IMR-90 (cell line): ENCODE data around the gene SFTPB. TPM values are rescaled to one million over a fixed set of nuclear protein-coding genes. Genes with fewer than 3 reads are reported as not detected.

ENCODE experiments used
- ATAC-seq: fragments of 200-7000 bp; cut with Tn5 transposase; 2 replicates; pipeline ENCODE4 v1.9.1; 2020; ENCODE audit warnings: low read depth, mild to moderate bottlenecking, moderate library complexity
- BruUV-seq: library from RNA; stranded (reverse); fragments of 400-500 nt; replicated peaks from 2 replicates; lab custom pipeline; 2021; lab: Mats Ljungman, UMichigan
- CTCF ChIA-PET: fragments of 300-600 bp; formaldehyde crosslinking; extraction: SDS; loops from one replicate; lab custom pipeline; 2021; ENCODE audit warnings: antibody characterized with exemption; lab: Yijun Ruan, JAX
- POLR2A ChIA-PET: fragments of 300-600 bp; sonication (Branson Sonifier 250); formaldehyde crosslinking; loops from one replicate; lab custom pipeline; 2022; ENCODE audit warnings: antibody characterized with exemption; ENCODE audit not compliant: unreplicated experiment; lab: Charles Lee
- DNase-seq: peaks from one replicate; pipeline ENCODE4 v3.0.0; 2013
- H2AFZ ChIP-seq: replicated peaks from 2 replicates; pipeline ENCODE3; 2013; ENCODE audit warnings: low read length, mild to moderate bottlenecking; ENCODE audit not compliant: poor library complexity
- H2AK5ac ChIP-seq: 2 replicates; pipeline ENCODE4 v1.6.1; 2013; ENCODE audit warnings: low read depth, low read length, inconsistent platforms
- H2AK9ac ChIP-seq: replicated peaks from 2 replicates; pipeline ENCODE3; 2013; ENCODE audit warnings: mild to moderate bottlenecking, low read depth, low read length, moderate library complexity; ENCODE audit not compliant: poor library complexity
- H2BK120ac ChIP-seq: 2 replicates; pipeline ENCODE4 v1.6.1; 2013; ENCODE audit warnings: low read depth, low read length, inconsistent platforms
- H2BK15ac ChIP-seq: 3 replicates; pipeline ENCODE4 v1.6.1; 2013; ENCODE audit warnings: low read depth, low read length, inconsistent platforms
- H2BK20ac ChIP-seq: 2 replicates; pipeline ENCODE4 v1.6.1; 2013; ENCODE audit warnings: low read depth, mild to moderate bottlenecking, inconsistent platforms, low read length, moderate library complexity
- H2BK5ac ChIP-seq: 2 replicates; pipeline ENCODE4 v1.6.1; 2013; ENCODE audit warnings: mild to moderate bottlenecking, low read depth, low read length, inconsistent platforms; ENCODE audit not compliant: poor library complexity, severe bottlenecking
- H3K14ac ChIP-seq: replicated peaks from 2 replicates; pipeline ENCODE4 v1.6.1; 2013; ENCODE audit warnings: low read depth, low read length, inconsistent platforms
- H3K18ac ChIP-seq: 2 replicates; pipeline ENCODE4 v1.6.1; 2013; ENCODE audit warnings: low read depth, low read length, control low read depth
- H3K23ac ChIP-seq: 2 replicates; pipeline ENCODE4 v1.6.1; 2013; ENCODE audit warnings: low read depth, low read length, inconsistent platforms
- H3K27ac ChIP-seq: 2 replicates; pipeline ENCODE4 v1.5.1; 2013; ENCODE audit warnings: mild to moderate bottlenecking, control low read depth, low read length; ENCODE audit not compliant: insufficient read depth
- H3K27me3 ChIP-seq: 2 replicates; pipeline ENCODE4 v1.6.1; 2013; ENCODE audit warnings: low read length; ENCODE audit not compliant: control insufficient read depth, insufficient read depth
- H3K36me3 ChIP-seq: 2 replicates; pipeline ENCODE4 v1.6.1; 2013; ENCODE audit warnings: low read length, mixed read lengths; ENCODE audit not compliant: control insufficient read depth, insufficient read depth
- H3K4ac ChIP-seq: 2 replicates; pipeline ENCODE4 v1.6.1; 2013; ENCODE audit warnings: low read depth, low read length, inconsistent platforms
- H3K4me1 ChIP-seq: 2 replicates; pipeline ENCODE4 v1.6.1; 2013; ENCODE audit warnings: low read length, mixed read lengths; ENCODE audit not compliant: control insufficient read depth, insufficient read depth
- H3K4me2 ChIP-seq: 2 replicates; pipeline ENCODE4 v1.6.1; 2013; ENCODE audit warnings: low read depth, mild to moderate bottlenecking, control low read depth, low read length, moderate library complexity
- H3K4me3 ChIP-seq: 2 replicates; pipeline ENCODE4 v1.5.1; 2013; ENCODE audit warnings: low read depth, mild to moderate bottlenecking, control low read depth, low read length, moderate library complexity; ENCODE audit not compliant: insufficient read depth
- H3K56ac ChIP-seq: 2 replicates; pipeline ENCODE4 v1.6.1; 2013; ENCODE audit warnings: low read length, inconsistent platforms; ENCODE audit not compliant: insufficient read depth; ENCODE audit errors: extremely low read depth
- H3K79me1 ChIP-seq, 2 experiments: 2 replicates each; pipeline ENCODE4 v1.6.1; 2013; ENCODE audit warnings: low read length in 2 of 2, inconsistent platforms in 1 of 2, low read depth in 1 of 2
- H3K9ac ChIP-seq: 2 replicates; pipeline ENCODE4 v1.6.1; 2013; ENCODE audit warnings: low read depth, low read length, control low read depth
- H3K9me1 ChIP-seq: 2 replicates; pipeline ENCODE4 v1.6.1; 2013; ENCODE audit warnings: low read length, inconsistent platforms; ENCODE audit not compliant: insufficient read depth
- H3K9me3 ChIP-seq: 2 replicates; pipeline ENCODE4 v1.6.1; 2013; ENCODE audit warnings: low read length; ENCODE audit not compliant: control insufficient read depth, insufficient read depth
- H4K20me1 ChIP-seq: 2 replicates; pipeline ENCODE4 v1.6.1; 2013; ENCODE audit warnings: low read length, inconsistent platforms; ENCODE audit not compliant: insufficient read depth
- H4K5ac ChIP-seq: 2 replicates; pipeline ENCODE4 v1.6.1; 2013; ENCODE audit warnings: mild to moderate bottlenecking, low read depth, low read length, control low read depth
- H4K8ac ChIP-seq, 2 experiments: 2 replicates each; pipeline ENCODE4 v1.6.1; 2013; ENCODE audit warnings: low read depth in 2 of 2, low read length in 2 of 2, control low read depth in 1 of 2, inconsistent platforms in 1 of 2
- H4K91ac ChIP-seq: 2 replicates; pipeline ENCODE4 v1.6.1; 2013; ENCODE audit warnings: low read depth, low read length, inconsistent platforms; ENCODE audit not compliant: insufficient read depth
- BHLHE40 ChIP-seq: fragments of 150-350 bp; IDR thresholded peaks from 2 replicates; pipeline ENCODE4 v1.6.1; 2016; ENCODE audit warnings: mild to moderate bottlenecking, low read depth, low read length
- CEBPB ChIP-seq: IDR thresholded peaks from 2 replicates; pipeline ENCODE4 v1.6.1; 2012; ENCODE audit warnings: low read depth, low read length, improper control_type of control experiment
- CHD1 ChIP-seq: IDR thresholded peaks from 2 replicates; pipeline ENCODE4 v1.6.1; 2012; ENCODE audit warnings: low read depth, low read length, improper control_type of control experiment
- FOS ChIP-seq: fragments of 150-350 bp; IDR thresholded peaks from 2 replicates; pipeline ENCODE4 v1.6.1; 2016; ENCODE audit warnings: low read depth, low read length
- MXI1 ChIP-seq: IDR thresholded peaks from 2 replicates; pipeline ENCODE4 v1.6.1; 2012; ENCODE audit warnings: low read depth, mild to moderate bottlenecking, low read length, moderate library complexity, borderline replicate concordance
- NFE2L2 ChIP-seq: fragments of 150-350 bp; IDR thresholded peaks from 2 replicates; pipeline ENCODE4 v1.6.1; 2016; ENCODE audit warnings: low read depth, mild to moderate bottlenecking, low read length
- POLR2A ChIP-seq: IDR thresholded peaks from 2 replicates; pipeline ENCODE4 v1.6.1; 2012; ENCODE audit warnings: mild to moderate bottlenecking, low read depth, low read length
- RAD21 ChIP-seq: IDR thresholded peaks from 2 replicates; pipeline ENCODE4 v1.6.1; 2012; ENCODE audit warnings: low read length, improper control_type of control experiment
- SMC3 ChIP-seq: fragments of 150-350 bp; IDR thresholded peaks from 2 replicates; pipeline ENCODE4 v1.6.1; 2016; ENCODE audit warnings: low read depth, mild to moderate bottlenecking, antibody characterized with exemption, low read length, moderate library complexity
- WGBS, 2 experiments: methylation state at CpG; one replicate each; pipeline versions ENCODE4 v1.1.5 to v1.1.7; 2013; ENCODE audit warnings: missing lambda C conversion rate in 2 of 2; ENCODE audit not compliant: insufficient read length in 1 of 2; ENCODE audit errors: extremely low coverage in 2 of 2; 5-methylcytosine and 5-hydroxymethylcytosine counted together
- dilution Hi-C: fragments of 300-500 bp; cut with HindIII; formaldehyde crosslinking; loops from one replicate; pipeline ENCODE4 v1.14.3; 2018; ENCODE audit warnings: low sequenced_read_pairs; ENCODE audit not compliant: unreplicated experiment
- in situ Hi-C: fragments of 300-500 bp; cut with MboI; formaldehyde crosslinking; loops from 3 replicates; pipeline ENCODE4 v1.14.3; 2019; ENCODE audit warnings: low sequenced_read_pairs, inconsistent platforms, mixed read lengths
- intact Hi-C: fragments of 100-400 bp; cut with micrococcal nuclease; formaldehyde crosslinking; loops from 2 replicates; pipeline ENCODE4 v1.10.0; 2022
- polyA plus RNA-seq, 3 experiments: library from polyadenylated mRNA; depleted of rRNA; stranded (reverse); fragments of >200 nt; gene quantifications; 2 replicates each; pipeline ENCODE4 v1.2.3, GENCODE V29; 2012; ENCODE audit warnings: low replicate concordance in 1 of 3
- total RNA-seq: library from RNA; depleted of rRNA; stranded (reverse); fragments of >200 nt; gene quantifications from 2 replicates; pipeline ENCODE4 v1.2.3, GENCODE V29; 2012
- TF ChIP-seq, protein P1 (sequence below): fragments of 150-350 bp; IDR thresholded peaks from 2 replicates; pipeline ENCODE4 v1.6.1; 2017; ENCODE audit warnings: mild to moderate bottlenecking, antibody characterized with exemption, low read length, low read depth
- TF ChIP-seq, protein P2 (sequence below): fragments of 150-350 bp; IDR thresholded peaks from 2 replicates; pipeline ENCODE4 v1.6.1; 2016; ENCODE audit warnings: low read depth, mild to moderate bottlenecking, low read length, moderate library complexity, borderline replicate concordance
- TF ChIP-seq, protein P3 (sequence below): conservative IDR thresholded peaks from 2 replicates; pipeline ENCODE4 v1.5.1; 2012; ENCODE audit warnings: mild to moderate bottlenecking, low read depth, low read length, improper control_type of control experiment

Gene SFTPB
- total and polyA plus RNA-seq, 2 of the 4 experiments (the other 2 are of a cell fraction) = not detected

DNA sequence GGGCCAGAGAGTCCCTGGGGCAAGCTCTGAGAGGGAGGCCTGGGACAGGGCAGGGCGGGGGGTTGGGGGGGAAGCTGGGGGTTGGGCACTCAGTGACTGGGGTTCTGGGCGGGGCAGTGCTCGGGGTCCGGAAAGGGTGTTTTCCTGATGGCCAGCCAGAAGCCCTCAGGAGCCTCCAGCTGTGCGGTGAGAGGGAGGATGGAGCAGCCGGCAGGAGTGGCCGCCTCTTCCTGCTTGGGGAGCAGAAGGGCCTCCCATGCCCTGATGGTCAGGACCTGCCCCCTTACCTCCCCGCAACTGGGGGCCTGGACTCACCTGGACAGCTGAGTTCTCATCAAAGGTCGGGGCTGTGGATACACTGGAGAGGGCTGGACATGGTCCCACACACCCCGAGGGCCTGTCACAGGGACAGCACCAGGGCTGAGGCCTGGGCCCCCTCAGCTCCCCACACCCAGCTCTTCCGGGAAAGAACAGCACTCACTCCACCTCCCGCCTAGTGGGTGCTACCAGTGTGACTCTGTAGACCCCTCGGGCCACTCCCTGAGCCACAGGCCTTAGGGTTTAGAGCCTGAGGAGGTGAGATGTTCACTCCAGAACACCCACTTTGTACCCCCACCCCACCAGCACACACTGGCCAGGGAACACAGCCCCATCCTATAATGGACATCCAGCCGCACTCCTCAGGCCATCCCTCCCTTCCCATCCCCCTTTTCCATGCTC lies 6.7 kb downstream of the SFTPB start:
- dilution Hi-C loops = no loop called here
- Histone ChIP-seq H2BK20ac (no peak overlapping the region), H4K5ac (no peak overlapping the region), H3K4ac (no peak overlapping the region), H2BK120ac (no peak overlapping the region), H3K9ac (no peak overlapping the region), H3K9me3 (no peaks in the 10 kb centered on the region), H3K79me1 (no peaks in the 10 kb centered on the region), H3K9me1 (peaks cover 16% of the 10 kb centered on the region), H3K23ac (no peak overlapping the region), H2AK9ac (no peak overlapping the region), H4K20me1 (no peaks in the 10 kb centered on the region), H3K18ac (no peak overlapping the region), H3K56ac (no peak overlapping the region), H4K91ac (no peak overlapping the region), H3K27ac (no peak overlapping the region), H2AFZ (no peak overlapping the region), H3K36me3 (peaks cover 2% of the 10 kb centered on the region; the same call in 1 of the 2 replicates), H2BK5ac (no peak overlapping the region), H4K8ac (no peak overlapping the region), H3K14ac (no peak overlapping the region), H2BK15ac (no peak overlapping the region), H3K27me3 (no peaks in the 10 kb centered on the region), H3K4me3 (no peak overlapping the region), H3K4me2 (no peak overlapping the region), H2AK5ac (peak overlapping the region; percentile 53; the same call in 1 of the 2 replicates), H3K4me1 (peaks cover 7% of the 10 kb centered on the region)
- intact Hi-C loops = no loop called here
- ATAC-seq (no peak), DNase-seq (no peak)
- WGBS, 2 experiments = no CpG with 5 or more reads among the region's 14 CpGs
- POLR2A ChIA-PET = interaction anchor here (0.6 kb wide), 1 partner anchor 14 kb away, joined by 3 read pairs; no protein-coding TSS in a partner anchor
- in situ Hi-C loops = no loop called here
- CTCF ChIA-PET = no interaction called here
- BruUV-seq = no TSS peak
- TF ChIP-seq MXI1 (no peak), RAD21 (no peak), CEBPB (no peak), CHD1 (no peak), BHLHE40 (no peak), SMC3 (no peak), NFE2L2 (no peak), POLR2A (no peak), FOS (no peak)
- TF ChIP-seq, protein P1, sequence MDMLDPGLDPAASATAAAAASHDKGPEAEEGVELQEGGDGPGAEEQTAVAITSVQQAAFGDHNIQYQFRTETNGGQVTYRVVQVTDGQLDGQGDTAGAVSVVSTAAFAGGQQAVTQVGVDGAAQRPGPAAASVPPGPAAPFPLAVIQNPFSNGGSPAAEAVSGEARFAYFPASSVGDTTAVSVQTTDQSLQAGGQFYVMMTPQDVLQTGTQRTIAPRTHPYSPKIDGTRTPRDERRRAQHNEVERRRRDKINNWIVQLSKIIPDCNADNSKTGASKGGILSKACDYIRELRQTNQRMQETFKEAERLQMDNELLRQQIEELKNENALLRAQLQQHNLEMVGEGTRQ = no peak
- TF ChIP-seq, protein P2, sequence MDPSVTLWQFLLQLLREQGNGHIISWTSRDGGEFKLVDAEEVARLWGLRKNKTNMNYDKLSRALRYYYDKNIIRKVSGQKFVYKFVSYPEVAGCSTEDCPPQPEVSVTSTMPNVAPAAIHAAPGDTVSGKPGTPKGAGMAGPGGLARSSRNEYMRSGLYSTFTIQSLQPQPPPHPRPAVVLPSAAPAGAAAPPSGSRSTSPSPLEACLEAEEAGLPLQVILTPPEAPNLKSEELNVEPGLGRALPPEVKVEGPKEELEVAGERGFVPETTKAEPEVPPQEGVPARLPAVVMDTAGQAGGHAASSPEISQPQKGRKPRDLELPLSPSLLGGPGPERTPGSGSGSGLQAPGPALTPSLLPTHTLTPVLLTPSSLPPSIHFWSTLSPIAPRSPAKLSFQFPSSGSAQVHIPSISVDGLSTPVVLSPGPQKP = no peak
- TF ChIP-seq, protein P3, sequence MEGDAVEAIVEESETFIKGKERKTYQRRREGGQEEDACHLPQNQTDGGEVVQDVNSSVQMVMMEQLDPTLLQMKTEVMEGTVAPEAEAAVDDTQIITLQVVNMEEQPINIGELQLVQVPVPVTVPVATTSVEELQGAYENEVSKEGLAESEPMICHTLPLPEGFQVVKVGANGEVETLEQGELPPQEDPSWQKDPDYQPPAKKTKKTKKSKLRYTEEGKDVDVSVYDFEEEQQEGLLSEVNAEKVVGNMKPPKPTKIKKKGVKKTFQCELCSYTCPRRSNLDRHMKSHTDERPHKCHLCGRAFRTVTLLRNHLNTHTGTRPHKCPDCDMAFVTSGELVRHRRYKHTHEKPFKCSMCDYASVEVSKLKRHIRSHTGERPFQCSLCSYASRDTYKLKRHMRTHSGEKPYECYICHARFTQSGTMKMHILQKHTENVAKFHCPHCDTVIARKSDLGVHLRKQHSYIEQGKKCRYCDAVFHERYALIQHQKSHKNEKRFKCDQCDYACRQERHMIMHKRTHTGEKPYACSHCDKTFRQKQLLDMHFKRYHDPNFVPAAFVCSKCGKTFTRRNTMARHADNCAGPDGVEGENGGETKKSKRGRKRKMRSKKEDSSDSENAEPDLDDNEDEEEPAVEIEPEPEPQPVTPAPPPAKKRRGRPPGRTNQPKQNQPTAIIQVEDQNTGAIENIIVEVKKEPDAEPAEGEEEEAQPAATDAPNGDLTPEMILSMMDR = no peak
